ENCODE results near the gene KIF20B.

KIF20B gene

DNA sequence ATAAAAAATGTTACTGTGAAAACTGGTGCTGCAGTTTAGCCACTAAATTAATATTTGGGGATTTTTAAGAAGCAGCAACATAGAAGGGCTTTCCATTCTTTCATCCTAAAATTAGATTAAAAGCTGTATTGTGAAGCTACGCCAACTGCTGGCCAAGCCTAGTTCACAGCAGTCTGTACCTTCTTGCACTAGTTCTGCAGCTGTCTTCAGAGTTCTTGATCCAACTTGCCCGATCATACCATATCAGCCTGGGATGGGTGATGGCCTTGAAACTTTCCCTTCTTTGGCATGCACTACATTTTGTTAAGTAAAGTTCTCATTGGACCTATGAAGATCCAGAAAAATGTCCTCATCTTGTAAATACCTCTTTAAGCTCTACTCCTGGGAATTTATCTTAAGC is 36.1 kb upstream of the KIF20B start:
- Histone ChIP-seq H3K4me3 (ENCODE audit: low read length) (no peak overlapping the region), H3K9me3 (ENCODE audit: insufficient read depth, low read depth, low read length) (no peaks in the 10 kb centered on the region), H3K36me3 (ENCODE audit: insufficient read depth, low read depth, low read length) (no peaks in the 10 kb centered on the region), H3K4me1 (ENCODE audit: insufficient read depth, low read length) (no peaks in the 10 kb centered on the region), H3K9ac (ENCODE audit: low read depth, low read length) (no peak overlapping the region), H3K27me3 (ENCODE audit: insufficient read depth, low read length) (no peaks in the 10 kb centered on the region), H3K27ac (ENCODE audit: low read length) (no peak overlapping the region)

DNA sequence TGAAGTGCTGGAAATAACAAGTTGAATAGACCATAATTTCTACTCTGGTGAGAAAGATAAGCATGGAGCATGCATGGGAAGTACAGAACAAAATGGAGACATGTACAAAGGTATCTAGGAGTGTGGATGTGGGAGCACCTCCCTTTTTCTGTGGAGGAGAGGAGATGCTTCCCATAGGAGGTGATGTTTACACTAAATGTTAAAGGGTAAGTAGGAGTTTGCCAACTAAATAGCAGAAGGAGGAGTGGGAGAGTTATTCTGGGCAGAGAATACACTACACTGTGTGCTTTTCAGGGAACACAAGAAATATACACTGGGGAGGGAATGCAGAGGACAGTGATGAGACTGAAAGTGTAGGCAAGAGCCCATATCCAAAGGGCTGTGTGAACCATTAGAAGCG is 35.3 kb upstream of the KIF20B start:
- H3K27me3 ChIP-seq (ENCODE audit: insufficient read depth, low read length): no peaks in the 10 kb centered on the region
- H3K4me3 ChIP-seq (ENCODE audit: low read length): no peak overlapping the region
- no peak overlapping the region for H3K9ac ChIP-seq (ENCODE audit: low read depth, low read length)
- no peaks in the 10 kb centered on the region for H3K36me3 ChIP-seq (ENCODE audit: insufficient read depth, low read depth, low read length)
- H3K27ac ChIP-seq (ENCODE audit: low read length): no peak overlapping the region
- H3K4me1 ChIP-seq (ENCODE audit: insufficient read depth, low read length): no peaks in the 10 kb centered on the region
- H3K9me3 ChIP-seq (ENCODE audit: insufficient read depth, low read depth, low read length): no peaks in the 10 kb centered on the region

DNA sequence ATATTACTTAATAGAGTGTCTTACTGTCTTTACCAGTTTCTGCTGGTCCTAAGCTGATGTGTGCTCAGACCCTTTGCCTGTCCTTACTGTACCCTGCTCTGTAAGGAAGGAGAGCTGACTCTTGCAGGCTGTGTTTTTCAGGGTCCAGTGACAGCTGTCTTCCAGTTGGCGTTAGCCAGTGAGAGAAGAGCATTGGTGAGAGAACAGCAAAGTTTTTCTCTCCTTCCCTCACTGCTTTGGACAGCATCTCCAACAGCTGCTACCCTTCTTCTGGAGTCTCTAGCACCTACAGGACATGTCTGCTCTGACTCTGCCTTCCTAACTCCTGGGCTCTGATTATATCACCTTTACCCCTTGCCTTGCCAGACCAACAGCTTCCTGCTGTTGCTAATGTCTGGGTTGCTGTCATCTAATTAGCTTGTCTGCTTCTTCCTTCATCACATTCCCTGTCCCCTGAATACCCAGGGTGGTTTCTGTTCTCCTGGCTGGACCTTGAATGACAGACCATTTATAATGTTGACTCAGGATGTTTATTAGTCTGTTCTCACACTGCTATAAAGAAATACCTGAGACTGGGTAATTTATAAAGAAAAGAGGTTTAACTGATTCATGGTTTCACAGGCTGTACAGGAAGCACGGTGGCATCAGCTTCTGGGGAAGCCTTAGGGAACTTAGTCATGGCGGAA is 32.9 kb upstream of the KIF20B start:
- H3K4me1 ChIP-seq (ENCODE audit: insufficient read depth, low read length): no peaks in the 10 kb centered on the region
- no peak overlapping the region for H3K4me3 ChIP-seq (ENCODE audit: low read length)
- H3K36me3 ChIP-seq (ENCODE audit: insufficient read depth, low read depth, low read length): no peaks in the 10 kb centered on the region
- H3K9me3 ChIP-seq (ENCODE audit: insufficient read depth, low read depth, low read length): no peaks in the 10 kb centered on the region
- H3K27ac ChIP-seq (ENCODE audit: low read length): no peak overlapping the region
- no peak overlapping the region for H3K9ac ChIP-seq (ENCODE audit: low read depth, low read length)
- H3K27me3 ChIP-seq (ENCODE audit: insufficient read depth, low read length): no peaks in the 10 kb centered on the region

DNA sequence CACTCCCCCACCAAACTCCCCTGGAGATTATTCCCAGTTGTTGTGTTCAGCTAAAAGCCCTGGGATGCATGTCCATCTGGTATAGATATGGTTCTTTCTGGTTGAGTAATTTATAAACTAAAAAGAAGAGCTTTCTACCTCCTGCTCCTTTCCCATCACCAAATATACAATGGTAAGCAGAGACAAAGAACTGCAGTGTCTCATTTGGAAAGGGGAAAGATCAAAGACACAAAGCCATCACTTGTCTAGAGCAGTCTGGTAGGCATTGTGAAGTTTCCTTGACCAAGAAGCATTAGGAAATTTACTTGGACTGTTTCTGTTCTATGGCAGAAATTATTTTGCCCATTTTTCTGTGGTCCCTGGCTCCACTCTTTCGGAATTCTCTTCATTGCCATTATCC is 31.4 kb upstream of the KIF20B start:
- Histone ChIP-seq H3K9me3 (ENCODE audit: insufficient read depth, low read depth, low read length) (no peaks in the 10 kb centered on the region), H3K27ac (ENCODE audit: low read length) (no peak overlapping the region), H3K4me1 (ENCODE audit: insufficient read depth, low read length) (no peaks in the 10 kb centered on the region; the same call in 1 of the 2 replicates), H3K4me3 (ENCODE audit: low read length) (no peak overlapping the region), H3K9ac (ENCODE audit: low read depth, low read length) (no peak overlapping the region), H3K27me3 (ENCODE audit: insufficient read depth, low read length) (no peaks in the 10 kb centered on the region), H3K36me3 (ENCODE audit: insufficient read depth, low read depth, low read length) (no peaks in the 10 kb centered on the region)

DNA sequence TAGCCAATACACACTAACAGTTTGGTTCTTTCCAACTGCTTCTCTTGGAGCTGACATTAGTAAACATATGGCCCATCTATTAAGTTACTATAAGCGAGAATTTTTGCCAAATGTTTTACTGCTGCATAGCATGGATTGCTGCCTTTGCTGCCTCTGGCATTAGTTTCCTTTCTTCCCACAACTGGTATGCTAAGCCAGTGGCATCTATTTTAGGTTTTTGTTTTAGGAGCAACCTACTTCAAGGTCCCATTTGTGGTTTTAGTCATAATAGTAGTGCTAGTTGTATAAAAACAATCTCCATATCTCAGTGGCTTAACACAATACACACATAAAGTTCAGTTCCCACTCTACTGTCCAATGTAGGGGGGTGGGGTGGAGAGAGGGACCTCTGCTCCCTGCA is 30.5 kb upstream of the KIF20B start:
- Histone ChIP-seq H3K4me3 (ENCODE audit: low read length) (no peak overlapping the region), H3K9ac (ENCODE audit: low read depth, low read length) (no peak overlapping the region), H3K27me3 (ENCODE audit: insufficient read depth, low read length) (no peaks in the 10 kb centered on the region), H3K27ac (ENCODE audit: low read length) (no peak overlapping the region), H3K4me1 (ENCODE audit: insufficient read depth, low read length) (peaks cover 5% of the 10 kb centered on the region; the same call in 1 of the 2 replicates), H3K36me3 (ENCODE audit: insufficient read depth, low read depth, low read length) (no peaks in the 10 kb centered on the region), H3K9me3 (ENCODE audit: insufficient read depth, low read depth, low read length) (no peaks in the 10 kb centered on the region)

DNA sequence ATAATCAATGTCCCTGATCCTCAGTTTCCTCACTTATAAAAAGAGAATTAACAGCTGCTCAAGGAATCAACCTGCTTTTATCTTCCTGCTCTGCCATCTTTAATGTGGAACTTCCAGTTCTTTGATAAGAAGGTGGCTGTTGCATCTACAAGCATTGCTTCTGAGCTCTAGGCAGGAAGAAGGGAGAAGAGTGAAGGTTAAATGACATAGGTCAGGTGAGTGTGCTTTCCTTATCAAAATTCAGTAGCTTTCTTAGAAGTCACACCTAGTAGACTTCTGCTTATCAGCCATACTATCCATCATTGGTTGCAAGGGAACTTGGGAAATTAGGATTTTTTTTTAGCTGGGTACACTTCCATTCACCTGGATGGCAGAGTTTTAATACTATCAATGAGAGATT is 24.0 kb upstream of the KIF20B start:
- Histone ChIP-seq H3K27me3 (ENCODE audit: insufficient read depth, low read length) (peaks cover 4% of the 10 kb centered on the region; the same call in 1 of the 2 replicates), H3K9me3 (ENCODE audit: insufficient read depth, low read depth, low read length) (no peaks in the 10 kb centered on the region), H3K27ac (ENCODE audit: low read length) (no peak overlapping the region), H3K36me3 (ENCODE audit: insufficient read depth, low read depth, low read length) (no peaks in the 10 kb centered on the region), H3K4me1 (ENCODE audit: insufficient read depth, low read length) (peaks cover 5% of the 10 kb centered on the region; the same call in 1 of the 2 replicates), H3K4me3 (ENCODE audit: low read length) (no peak overlapping the region), H3K9ac (ENCODE audit: low read depth, low read length) (no peak overlapping the region)

DNA sequence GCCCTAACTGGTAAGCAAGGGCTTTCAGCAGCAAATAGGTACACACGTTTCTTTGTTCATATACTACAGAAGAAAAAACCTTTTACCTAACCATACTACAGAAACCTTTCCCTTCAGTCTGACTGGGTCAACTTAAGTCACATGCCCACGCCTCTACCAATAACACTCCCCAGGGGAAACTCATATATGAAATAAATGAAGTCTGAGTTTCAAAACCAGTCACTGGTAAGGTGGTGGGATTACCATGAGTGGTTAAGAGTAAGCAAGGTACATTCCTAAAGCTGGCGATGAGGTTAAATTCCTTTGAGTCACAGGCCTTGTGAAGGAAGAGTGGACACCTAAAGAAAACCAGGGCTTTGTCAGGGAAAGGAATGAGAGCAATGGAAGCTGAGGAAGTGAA is 21.4 kb upstream of the KIF20B start:
- H3K4me1 ChIP-seq (ENCODE audit: insufficient read depth, low read length): peaks cover 5% of the 10 kb centered on the region; the same call in 1 of the 2 replicates
- H3K27me3 ChIP-seq (ENCODE audit: insufficient read depth, low read length): peaks cover 4% of the 10 kb centered on the region; the same call in 1 of the 2 replicates
- no peaks in the 10 kb centered on the region for H3K36me3 ChIP-seq (ENCODE audit: insufficient read depth, low read depth, low read length)
- no peak overlapping the region for H3K4me3 ChIP-seq (ENCODE audit: low read length)
- H3K9me3 ChIP-seq (ENCODE audit: insufficient read depth, low read depth, low read length): no peaks in the 10 kb centered on the region
- H3K27ac ChIP-seq (ENCODE audit: low read length): no peak overlapping the region
- H3K9ac ChIP-seq (ENCODE audit: low read depth, low read length): no peak overlapping the region

DNA sequence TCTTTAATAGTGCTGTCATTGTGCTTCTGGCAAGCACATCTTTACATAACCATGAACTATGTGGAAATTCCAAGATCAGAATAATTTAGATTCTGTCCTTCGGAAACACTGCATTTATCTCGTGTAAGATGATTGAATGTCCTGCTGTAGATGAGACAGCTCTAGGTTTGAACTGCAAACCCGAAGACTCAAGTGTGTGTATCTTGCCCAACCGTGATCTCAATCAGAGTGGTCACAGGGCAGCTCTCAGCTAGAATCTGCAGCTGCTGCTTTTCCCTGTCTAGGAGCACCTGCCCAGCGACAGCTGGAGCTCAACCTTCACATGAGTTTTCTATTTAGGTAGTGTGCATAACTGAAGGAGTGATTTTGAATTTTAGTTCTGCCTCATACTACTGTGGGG is 17.5 kb upstream of the KIF20B start:
- no peaks in the 10 kb centered on the region for H3K36me3 ChIP-seq (ENCODE audit: insufficient read depth, low read depth, low read length)
- no peak overlapping the region for H3K27ac ChIP-seq (ENCODE audit: low read length)
- H3K4me1 ChIP-seq (ENCODE audit: insufficient read depth, low read length): no peaks in the 10 kb centered on the region
- H3K27me3 ChIP-seq (ENCODE audit: insufficient read depth, low read length): no peaks in the 10 kb centered on the region
- H3K9me3 ChIP-seq (ENCODE audit: insufficient read depth, low read depth, low read length): no peaks in the 10 kb centered on the region
- H3K4me3 ChIP-seq (ENCODE audit: low read length): no peak overlapping the region
- no peak overlapping the region for H3K9ac ChIP-seq (ENCODE audit: low read depth, low read length)

DNA sequence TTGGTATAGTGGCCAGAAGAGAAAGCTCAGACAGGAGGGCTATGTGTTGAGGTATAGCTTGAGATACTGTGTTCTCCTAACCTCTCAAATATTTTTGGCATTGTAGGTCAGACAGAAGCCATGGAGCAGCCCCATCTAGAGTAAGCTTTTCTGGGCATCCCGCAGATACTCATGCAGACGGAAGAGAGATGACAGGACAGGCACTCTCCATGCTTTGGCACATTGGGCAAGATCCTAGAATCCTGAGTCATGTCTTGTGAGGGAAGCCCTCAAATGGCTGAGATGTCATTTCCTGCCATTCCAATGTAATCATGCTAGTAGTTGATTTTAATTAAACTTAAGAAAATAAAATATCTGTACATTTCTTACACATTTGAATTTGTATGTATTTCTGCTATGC is 16.8 kb upstream of the KIF20B start:
- Histone ChIP-seq H3K4me1 (ENCODE audit: insufficient read depth, low read length) (no peaks in the 10 kb centered on the region), H3K9ac (ENCODE audit: low read depth, low read length) (no peak overlapping the region), H3K36me3 (ENCODE audit: insufficient read depth, low read depth, low read length) (no peaks in the 10 kb centered on the region), H3K4me3 (ENCODE audit: low read length) (no peak overlapping the region), H3K27me3 (ENCODE audit: insufficient read depth, low read length) (no peaks in the 10 kb centered on the region), H3K27ac (ENCODE audit: low read length) (no peak overlapping the region), H3K9me3 (ENCODE audit: insufficient read depth, low read depth, low read length) (no peaks in the 10 kb centered on the region)

DNA sequence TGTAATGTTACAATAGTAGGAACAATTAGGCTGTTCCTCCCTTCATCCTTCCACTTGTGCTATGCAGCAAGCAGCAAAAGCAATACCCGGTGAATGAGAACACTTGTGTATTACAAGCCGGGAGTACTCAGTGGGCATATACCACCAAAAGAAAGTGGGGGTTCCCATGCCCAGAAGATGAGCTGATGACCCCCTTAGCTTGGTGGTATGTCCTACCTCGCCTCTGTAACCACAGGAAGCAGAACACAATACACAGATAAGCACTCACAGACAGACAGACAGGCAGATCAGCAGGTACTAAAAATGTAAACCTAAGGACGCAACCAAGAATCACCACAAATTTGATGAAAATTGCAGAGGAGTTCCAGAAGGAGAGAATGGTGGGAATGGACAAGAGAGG is 15.5 kb upstream of the KIF20B start:
- H3K27ac ChIP-seq (ENCODE audit: low read length): no peak overlapping the region
- H3K4me3 ChIP-seq (ENCODE audit: low read length): no peak overlapping the region
- H3K4me1 ChIP-seq (ENCODE audit: insufficient read depth, low read length): no peaks in the 10 kb centered on the region
- no peaks in the 10 kb centered on the region for H3K9me3 ChIP-seq (ENCODE audit: insufficient read depth, low read depth, low read length)
- H3K36me3 ChIP-seq (ENCODE audit: insufficient read depth, low read depth, low read length): no peaks in the 10 kb centered on the region
- H3K27me3 ChIP-seq (ENCODE audit: insufficient read depth, low read length): no peaks in the 10 kb centered on the region
- no peak overlapping the region for H3K9ac ChIP-seq (ENCODE audit: low read depth, low read length)

DNA sequence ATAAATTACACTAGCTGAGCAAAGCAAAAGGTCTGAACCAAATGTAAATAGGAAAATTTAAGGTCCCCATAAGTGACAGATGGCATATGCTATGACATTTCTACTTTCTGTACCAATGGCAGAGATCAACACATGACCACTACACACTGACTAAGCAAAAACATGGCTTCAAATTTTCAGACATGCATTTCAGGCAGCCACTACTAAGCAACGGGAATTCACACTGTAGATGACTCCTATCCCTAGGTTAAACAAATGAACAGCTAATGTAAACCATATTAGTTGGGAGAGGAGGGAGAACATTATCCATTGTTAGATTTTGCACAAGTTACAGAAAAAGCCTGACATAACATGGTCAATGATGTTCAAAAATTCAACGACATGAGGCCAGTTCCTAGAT is 11.4 kb upstream of the KIF20B start:
- H3K4me1 ChIP-seq (ENCODE audit: insufficient read depth, low read length): no peaks in the 10 kb centered on the region; the same call in 1 of the 2 replicates
- H3K9me3 ChIP-seq (ENCODE audit: insufficient read depth, low read depth, low read length): no peaks in the 10 kb centered on the region
- no peak overlapping the region for H3K9ac ChIP-seq (ENCODE audit: low read depth, low read length)
- no peak overlapping the region for H3K27ac ChIP-seq (ENCODE audit: low read length)
- H3K36me3 ChIP-seq (ENCODE audit: insufficient read depth, low read depth, low read length): no peaks in the 10 kb centered on the region
- no peaks in the 10 kb centered on the region for H3K27me3 ChIP-seq (ENCODE audit: insufficient read depth, low read length)
- no peak overlapping the region for H3K4me3 ChIP-seq (ENCODE audit: low read length)

DNA sequence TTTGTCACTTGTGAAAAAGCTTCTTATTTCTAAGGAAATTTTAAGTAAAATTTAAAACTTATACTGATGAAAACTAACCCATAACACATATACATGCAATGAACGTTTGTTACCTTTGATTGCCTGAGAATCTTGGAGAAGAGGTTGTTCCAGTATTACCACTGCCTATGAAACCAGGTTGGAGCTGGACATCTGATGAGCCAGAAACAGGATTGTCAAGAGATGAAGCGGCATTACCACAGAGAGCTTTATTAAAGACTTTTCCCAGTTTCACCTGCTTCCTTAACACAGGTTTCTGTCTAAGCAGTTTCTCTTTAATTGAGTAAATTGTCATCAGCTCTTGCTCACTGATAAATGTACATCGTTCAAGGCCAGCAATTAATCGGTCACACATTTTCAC is 9.0 kb upstream of the KIF20B start:
- H3K9ac ChIP-seq (ENCODE audit: low read depth, low read length): no peak overlapping the region
- no peak overlapping the region for H3K4me3 ChIP-seq (ENCODE audit: low read length)
- no peaks in the 10 kb centered on the region for H3K9me3 ChIP-seq (ENCODE audit: insufficient read depth, low read depth, low read length)
- no peak overlapping the region for H3K27ac ChIP-seq (ENCODE audit: low read length)
- H3K36me3 ChIP-seq (ENCODE audit: insufficient read depth, low read depth, low read length): no peaks in the 10 kb centered on the region
- no peaks in the 10 kb centered on the region for H3K27me3 ChIP-seq (ENCODE audit: insufficient read depth, low read length)
- peaks cover 9% of the 10 kb centered on the region; the same call in 1 of the 2 replicates for H3K4me1 ChIP-seq (ENCODE audit: insufficient read depth, low read length)

All from iPS-20b (cell line).